Psoas muscle (tissue), 8 donors: ENCODE measurements around the gene HSP90AA1. TPM values are rescaled to one million over a fixed set of nuclear protein-coding genes. Genes with fewer than 3 reads are reported as not detected.
"Not testable (repeated sequence)": the region's sequence is repeated elsewhere in the genome, so short reads cannot be mapped to it uniquely, and the experiment has no call there.

Experiments used
- ATAC-seq, 4 donors: fragments of 200-7000 bp; cut with Tn5 transposase; one replicate each; pipeline ENCODE4 v1.9.1; 2020; ENCODE audit warnings: moderate library complexity in 3 of 4, mild to moderate bottlenecking in 2 of 4
- DNase-seq, 2 donors: peaks; one replicate each; pipeline ENCODE4 v3.0.0-alpha.2; 2020
- H3K27ac ChIP-seq: fragments of 200-600 bp; one replicate; pipeline ENCODE4 v1.8.0; 2022
- H3K27me3 ChIP-seq, 3 donors: fragments of 200-600 bp in 1 of 3; one replicate each; pipeline versions ENCODE4 v1.6.1 to v1.8.0; 2013 to 2022; ENCODE audit warnings: low read length in 2 of 3, mild to moderate bottlenecking in 2 of 3, moderate library complexity in 1 of 3; ENCODE audit not compliant: insufficient read depth in 3 of 3
- H3K36me3 ChIP-seq, 2 donors: fragments of 200-600 bp in 1 of 2; one replicate each; pipeline versions ENCODE4 v1.6.1 to v1.8.0; 2013 to 2022; ENCODE audit warnings: low read depth in 1 of 2, mild to moderate bottlenecking in 1 of 2, moderate library complexity in 1 of 2; ENCODE audit not compliant: insufficient read depth in 1 of 2
- H3K4me1 ChIP-seq: fragments of 200-600 bp; one replicate; pipeline ENCODE4 v1.8.0; 2022
- H3K4me3 ChIP-seq: fragments of 200-600 bp; one replicate; pipeline ENCODE4 v1.8.0; 2022; ENCODE audit warnings: mild to moderate bottlenecking
- H3K9me3 ChIP-seq: fragments of 200-600 bp; one replicate; pipeline ENCODE4 v1.8.0; 2022
- WGBS, 3 donors: extraction: QIAGEN DNeasy Blood & Tissue Kit; methylation state at CpG; one replicate each; pipeline versions ENCODE4 v1.1.6 to v1.1.7; 2013; 5-methylcytosine and 5-hydroxymethylcytosine counted together
- intact Hi-C, 2 donors: fragments of 100-400 bp; cut with DNase I; formaldehyde crosslinking; loops; one replicate each; pipeline versions ENCODE4 v1.11.0 to v1.14.2; 2022
- polyA plus RNA-seq, 3 donors: library from polyadenylated mRNA; stranded (reverse); fragments of 200-250 nt; gene quantifications; one replicate each; pipeline ENCODE4 v1.2.3, GENCODE V29; 2013
- total RNA-seq, 4 donors: library from RNA; stranded (reverse); fragmentation: NEBNext Ultra II Directional in 2 of 4; extraction: Animal tissue kit (Norgen Biotek cat#: 25700) in 2 of 4; gene quantifications; one replicate each; pipeline versions ENCODE4 v1.2.1 to v1.2.4, GENCODE V29; 2021 to 2023
- TF ChIP-seq, protein P1 (sequence below): fragments of 200-600 bp; IDR thresholded peaks from one replicate; pipeline ENCODE4 v1.8.0; 2022; ENCODE audit warnings: antibody characterized with exemption
- donor health status: healthy with polysubstance abuse.
- donor health status: DM: no; HTN: no; CAD: no; lungs with moderate emphysema.
- donor health status: Bipolar disorder and iron deficiency.
- donor health status: healthy.
- donor health status: DM: yes; HTN: yes; CAD: no.
- donor health status: DM: no; HTN: no; CAD: no.
- donor health status: DM: no; HTN: no; CAD: no.
- donor health status: DM: yes; HTN: yes; CAD: no.

The HSP90AA1 gene
- total and polyA plus RNA-seq, 7 donors, result 398 to 1,480 (median 549) TPM

DNA sequence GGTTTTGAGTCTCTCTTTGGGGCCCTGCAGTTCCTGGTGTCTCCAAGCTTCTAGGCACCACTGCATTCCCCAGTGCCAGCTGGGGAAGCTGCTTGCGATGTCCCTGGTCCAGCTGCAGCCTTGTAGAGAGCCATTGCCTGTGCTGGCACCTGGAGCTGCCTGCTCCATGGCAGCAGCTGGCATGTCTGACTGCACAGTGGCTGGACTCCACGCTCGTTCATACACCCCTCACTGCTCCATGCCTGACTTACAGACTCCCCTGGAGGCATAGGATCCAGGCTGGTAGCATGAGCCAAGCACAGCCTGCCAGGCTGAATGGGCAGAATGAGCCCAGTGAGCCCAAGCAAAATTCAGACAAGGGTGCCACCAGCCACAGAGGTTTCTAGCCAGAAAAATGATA lies 31.0 kb upstream of the HSP90AA1 start:
- no peak overlapping the region for H3K27ac ChIP-seq

DNA sequence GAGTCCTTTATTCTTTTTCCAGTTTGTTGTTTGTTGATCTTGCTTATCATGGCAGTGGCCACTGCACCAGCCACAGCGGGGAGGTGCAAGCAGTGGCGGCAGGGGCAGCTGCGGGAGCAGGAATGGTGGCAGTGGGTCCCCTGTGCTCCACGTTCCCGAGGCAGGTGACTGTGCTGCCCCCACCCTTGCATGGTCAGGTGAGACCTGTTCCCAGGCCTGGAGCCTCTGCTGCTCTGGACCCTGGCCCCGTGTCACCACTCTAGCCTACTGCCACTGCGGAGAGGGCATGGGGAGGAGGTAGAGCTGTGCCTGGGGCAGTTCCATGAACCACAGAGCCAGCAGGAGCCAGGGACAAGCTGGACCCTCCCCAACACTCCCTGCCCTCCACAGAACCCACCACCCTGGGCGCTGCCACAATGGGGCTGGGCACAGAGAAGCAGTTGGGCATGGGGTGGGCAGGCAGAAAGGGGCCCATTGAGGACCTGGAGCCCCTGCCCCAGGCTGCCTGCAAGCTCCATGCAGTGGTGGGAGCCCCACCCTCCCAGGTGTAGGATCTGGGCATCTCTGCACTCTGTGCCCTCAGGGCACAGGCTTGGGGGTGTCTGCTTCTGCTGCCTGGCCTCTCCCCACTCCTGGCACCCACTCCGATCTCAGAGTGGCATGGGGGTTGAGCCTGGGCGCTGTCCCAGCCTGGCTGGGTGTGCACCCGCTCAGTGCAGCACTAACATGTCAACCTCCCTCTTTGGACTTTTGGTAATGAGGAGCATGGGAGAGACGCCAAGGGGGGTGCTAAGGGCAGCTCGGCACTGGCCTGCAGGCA lies 29.7 kb upstream of the HSP90AA1 start:
- TF ChIP-seq, protein P1, sequence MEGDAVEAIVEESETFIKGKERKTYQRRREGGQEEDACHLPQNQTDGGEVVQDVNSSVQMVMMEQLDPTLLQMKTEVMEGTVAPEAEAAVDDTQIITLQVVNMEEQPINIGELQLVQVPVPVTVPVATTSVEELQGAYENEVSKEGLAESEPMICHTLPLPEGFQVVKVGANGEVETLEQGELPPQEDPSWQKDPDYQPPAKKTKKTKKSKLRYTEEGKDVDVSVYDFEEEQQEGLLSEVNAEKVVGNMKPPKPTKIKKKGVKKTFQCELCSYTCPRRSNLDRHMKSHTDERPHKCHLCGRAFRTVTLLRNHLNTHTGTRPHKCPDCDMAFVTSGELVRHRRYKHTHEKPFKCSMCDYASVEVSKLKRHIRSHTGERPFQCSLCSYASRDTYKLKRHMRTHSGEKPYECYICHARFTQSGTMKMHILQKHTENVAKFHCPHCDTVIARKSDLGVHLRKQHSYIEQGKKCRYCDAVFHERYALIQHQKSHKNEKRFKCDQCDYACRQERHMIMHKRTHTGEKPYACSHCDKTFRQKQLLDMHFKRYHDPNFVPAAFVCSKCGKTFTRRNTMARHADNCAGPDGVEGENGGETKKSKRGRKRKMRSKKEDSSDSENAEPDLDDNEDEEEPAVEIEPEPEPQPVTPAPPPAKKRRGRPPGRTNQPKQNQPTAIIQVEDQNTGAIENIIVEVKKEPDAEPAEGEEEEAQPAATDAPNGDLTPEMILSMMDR, result no peak
- DNase-seq, result no peak
- Histone ChIP-seq H3K36me3 (no peaks in the 10 kb centered on the region), H3K4me1 (no peaks in the 10 kb centered on the region), H3K4me3 (no peak overlapping the region), H3K9me3 (no peaks in the 10 kb centered on the region), H3K27me3 (no peaks in the 10 kb centered on the region), H3K27ac (no peak overlapping the region)
- ATAC-seq, result no peak
- WGBS, 3 donors, result 94 to 98% (median 97%) methylated on average over 13 of the region's 13 CpGs
- intact Hi-C loops, result no loop called here

More for the DNA sequence above, 31.0 kb upstream of the HSP90AA1 start:
- intact Hi-C loops, result no loop called here
- no peak for DNase-seq
- Histone ChIP-seq H3K4me3 (no peak overlapping the region), H3K4me1 (no peaks in the 10 kb centered on the region), H3K9me3 (no peaks in the 10 kb centered on the region), H3K27me3 (no peaks in the 10 kb centered on the region), H3K36me3 (no peaks in the 10 kb centered on the region)
- TF ChIP-seq, protein P1, result no peak
- ATAC-seq, result no peak
- WGBS, 3 donors, result 52 to 69% (median 52%) methylated on average over 3 of the region's 3 CpGs

DNA sequence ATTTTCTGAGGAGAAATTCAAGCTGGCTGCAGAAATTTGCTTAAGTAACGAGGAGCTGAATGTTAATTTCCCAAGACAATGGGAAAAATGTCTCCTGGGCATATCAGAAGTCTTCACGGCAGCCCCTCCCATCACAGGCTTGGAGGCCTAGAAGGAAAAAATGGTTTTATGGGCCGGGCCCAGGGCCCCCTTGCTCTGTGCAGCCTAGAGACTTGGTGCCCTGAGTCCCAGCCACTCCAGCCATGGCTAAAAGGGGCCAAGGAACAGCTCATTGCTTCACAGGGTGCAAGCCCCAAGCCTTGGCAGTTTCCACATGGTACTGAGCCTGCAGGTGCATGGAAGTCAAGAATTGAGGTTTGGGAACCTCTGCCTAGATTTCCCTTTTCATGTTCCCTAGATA lies 24.3 kb upstream of the HSP90AA1 start:
- no peaks in the 10 kb centered on the region for H3K9me3 ChIP-seq
- DNase-seq (no peak), ATAC-seq (no peak)
- no peaks in the 10 kb centered on the region for H3K27me3 ChIP-seq
- 93 to 96% (median 94%) methylated on average over 3 of the region's 3 CpGs for WGBS, 3 donors
- H3K4me1 ChIP-seq, result no peaks in the 10 kb centered on the region
- intact Hi-C loops, result no loop called here
- H3K4me3 ChIP-seq, result no peak overlapping the region
- TF ChIP-seq, protein P1, result no peak
- no peak overlapping the region for H3K27ac ChIP-seq
- H3K36me3 ChIP-seq, result no peaks in the 10 kb centered on the region

DNA sequence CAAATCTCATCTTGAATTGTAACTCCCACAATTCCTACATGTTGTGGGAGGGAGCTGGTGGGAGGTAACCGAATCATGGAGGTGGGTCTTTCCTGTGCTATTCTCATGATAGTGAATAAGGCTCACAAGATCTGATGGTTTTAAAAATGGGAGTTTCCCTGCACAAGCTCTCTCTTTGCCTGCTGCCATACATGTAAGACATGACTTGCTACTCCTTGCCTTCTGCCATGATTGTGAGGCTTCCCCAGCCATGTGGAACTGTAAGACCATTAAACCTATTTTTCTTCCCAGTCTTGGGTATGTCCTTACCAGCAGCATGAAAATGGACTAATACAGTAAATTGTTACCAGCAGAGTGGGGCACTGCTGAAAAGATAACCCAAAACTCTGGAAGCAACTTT lies 22.5 kb upstream of the HSP90AA1 start:
- 93 to 100% (median 98%) methylated on average over 1 of the region's 1 CpG for WGBS, 3 donors
- H3K27ac ChIP-seq, DNase-seq, H3K36me3 ChIP-seq, ATAC-seq, intact Hi-C loops, H3K4me1 ChIP-seq, H3K4me3 ChIP-seq, H3K9me3 ChIP-seq, H3K27me3 ChIP-seq: not testable (repeated sequence)

DNA sequence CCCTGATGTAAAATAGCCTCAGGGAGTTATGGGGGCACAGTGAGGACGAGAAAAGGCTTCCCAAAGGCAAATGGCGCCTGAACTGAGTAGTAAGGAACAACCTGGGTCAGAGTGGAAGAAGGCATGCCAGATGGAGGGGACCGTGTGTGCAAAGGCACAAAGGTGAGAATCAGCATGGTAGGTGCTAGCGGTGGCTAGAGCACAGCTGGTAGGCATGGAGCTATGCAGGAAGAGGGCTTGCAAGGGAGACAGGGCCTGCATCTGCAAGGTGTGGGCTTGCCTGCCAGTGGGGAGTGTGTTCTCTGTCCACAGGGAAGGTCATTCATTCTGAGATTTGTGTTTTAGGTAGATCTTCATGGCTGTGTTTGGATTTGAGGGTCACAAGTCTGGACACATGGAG lies 18.5 kb upstream of the HSP90AA1 start:
- intact Hi-C loops, result no loop called here

More for the DNA sequence above, 18.5 kb upstream of the HSP90AA1 start:
- TF ChIP-seq, protein P1, result no peak
- DNase-seq (no peak), ATAC-seq (no peak)
- no peaks in the 10 kb centered on the region for H3K27me3 ChIP-seq
- no peaks in the 10 kb centered on the region for H3K4me1 ChIP-seq
- H3K36me3 ChIP-seq, result no peaks in the 10 kb centered on the region
- no peak overlapping the region for H3K4me3 ChIP-seq
- no peaks in the 10 kb centered on the region for H3K9me3 ChIP-seq
- H3K27ac ChIP-seq, result no peak overlapping the region
- 82 to 89% (median 88%) methylated on average over 4 of the region's 4 CpGs for WGBS, 3 donors
